NCI-H526 (cell line): ENCODE measurements around the gene ACACB.

ENCODE experiments used
- DNase-seq, 2 experiments: peaks; one replicate each; lab custom pipeline; 2025; lab: John Stamatoyannopoulos, UW

ACACB gene

DNA sequence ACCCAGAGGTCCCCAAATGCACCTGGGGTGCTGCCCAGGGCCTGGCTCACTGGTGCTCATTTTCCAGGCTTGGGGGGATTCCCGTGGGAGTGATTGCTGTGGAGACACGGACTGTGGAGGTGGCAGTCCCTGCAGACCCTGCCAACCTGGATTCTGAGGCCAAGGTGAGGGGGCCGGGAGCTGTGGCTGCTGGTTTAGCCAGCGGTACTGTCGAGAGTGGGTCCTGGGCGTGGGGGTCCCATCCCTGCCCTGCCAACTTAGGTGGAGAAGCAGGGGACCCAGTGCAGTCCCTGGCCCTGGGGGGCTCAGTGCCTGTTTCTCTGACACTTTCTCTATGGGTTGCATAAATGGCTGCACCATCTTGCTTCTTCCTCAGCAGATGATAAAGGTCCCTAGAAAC, 141.8 kb downstream of the ACACB start:
- DNase-seq = no peak

DNA sequence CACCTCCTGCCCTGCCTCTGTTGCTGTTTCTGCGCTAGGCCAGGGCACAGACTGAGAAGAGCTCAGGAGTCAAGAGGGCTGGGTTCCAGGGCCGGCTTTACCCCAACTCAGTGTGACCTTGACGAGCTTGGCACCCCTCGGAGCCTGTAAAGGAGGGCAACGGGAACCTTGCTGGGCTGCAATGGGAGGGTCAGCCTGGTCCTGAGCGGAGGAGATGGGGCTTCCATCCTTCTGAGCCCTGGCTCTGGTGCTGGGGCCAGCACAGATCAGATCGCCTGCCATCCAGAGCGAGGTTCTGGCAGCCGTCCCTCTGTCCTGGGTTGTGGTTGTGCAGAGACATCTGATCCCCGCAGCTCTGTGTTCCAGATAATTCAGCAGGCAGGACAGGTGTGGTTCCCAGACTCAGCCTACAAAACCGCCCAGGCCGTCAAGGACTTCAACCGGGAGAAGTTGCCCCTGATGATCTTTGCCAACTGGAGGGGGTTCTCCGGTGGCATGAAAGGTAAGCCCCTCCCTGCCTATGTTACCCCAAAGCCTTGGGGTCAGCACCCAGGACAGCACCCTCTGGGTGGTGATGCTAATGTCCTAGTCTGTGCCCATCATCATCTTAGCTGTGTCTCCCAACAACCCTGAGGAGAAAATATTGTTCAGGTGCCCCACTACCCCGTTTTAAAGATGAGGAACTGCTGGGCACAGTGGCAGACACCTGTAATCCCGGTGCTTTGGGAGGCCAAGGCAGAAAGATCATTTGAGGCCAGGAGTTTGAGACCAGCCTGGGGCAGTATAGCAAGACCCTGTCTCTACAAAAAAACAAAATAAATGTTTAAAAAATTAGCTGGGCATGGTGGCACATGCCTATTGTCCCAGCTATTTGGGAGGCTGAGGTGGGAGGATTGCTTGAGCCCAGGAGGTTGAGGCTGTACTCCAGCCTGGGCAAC, 142.5 kb downstream of the ACACB start:
- no peak for DNase-seq

GRCh38 chr12:109259545-109259895, 143.1 kb downstream of the ACACB start:
- no peak for DNase-seq

DNA sequence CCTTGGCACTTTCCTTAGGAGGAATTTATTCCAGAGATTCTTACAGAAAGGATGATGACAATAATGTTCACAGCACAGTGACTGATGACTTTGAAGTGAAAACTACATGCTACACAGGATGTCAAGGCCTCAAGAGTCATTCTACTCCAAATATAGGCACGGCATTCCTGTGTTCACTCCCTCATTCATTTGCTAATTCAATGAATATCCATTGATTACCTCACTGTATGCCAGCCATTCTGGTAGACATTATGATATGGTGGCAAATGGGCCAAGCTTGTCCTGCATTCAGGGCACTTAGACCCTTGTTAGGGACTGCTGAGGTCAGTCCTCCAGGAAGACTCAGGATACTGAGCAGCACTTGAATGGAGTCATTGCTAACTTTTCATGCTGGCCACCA, 144.7 kb downstream of the ACACB start:
- DNase-seq = no peak

DNA sequence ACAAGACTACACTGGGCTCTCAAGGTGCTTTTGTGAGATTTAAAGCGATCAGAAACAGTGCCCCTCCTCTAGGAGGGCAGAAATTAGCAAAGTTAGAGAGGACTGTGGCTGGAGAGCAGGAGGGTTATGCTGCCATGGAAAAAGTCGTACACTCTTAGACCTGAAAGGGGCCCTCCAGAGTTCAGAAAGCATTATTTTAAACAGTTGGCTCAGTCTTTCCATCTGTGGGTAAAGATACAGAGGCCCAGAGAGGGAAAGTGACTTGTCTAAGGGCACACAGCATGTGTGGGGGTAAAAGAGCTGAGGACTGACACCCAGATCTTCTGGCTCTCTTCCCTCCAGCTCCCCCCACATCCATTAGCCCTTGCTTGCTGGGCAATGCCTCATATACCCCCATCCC, 145.6 kb downstream of the ACACB start:
- DNase-seq = no peak

DNA sequence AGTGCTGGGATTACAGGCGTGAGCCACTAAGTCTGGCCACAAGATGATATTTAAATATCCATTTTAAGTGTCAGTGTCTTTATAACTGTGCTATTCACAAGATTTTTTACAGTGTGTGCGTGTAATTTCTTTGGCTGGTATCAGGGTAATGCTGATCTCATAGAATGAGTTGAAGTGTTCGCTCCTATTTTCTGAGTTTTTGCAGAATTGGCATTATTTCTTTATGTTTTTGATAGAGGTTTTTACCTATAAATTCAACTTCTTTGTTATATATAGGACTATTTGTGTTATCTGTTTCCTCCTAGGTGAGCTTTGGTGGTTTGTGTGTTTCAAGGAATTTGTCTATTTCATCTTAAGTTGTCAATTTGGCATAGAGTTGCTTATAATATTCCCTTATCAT, 147.1 kb downstream of the ACACB start:
- no peak for DNase-seq

DNA sequence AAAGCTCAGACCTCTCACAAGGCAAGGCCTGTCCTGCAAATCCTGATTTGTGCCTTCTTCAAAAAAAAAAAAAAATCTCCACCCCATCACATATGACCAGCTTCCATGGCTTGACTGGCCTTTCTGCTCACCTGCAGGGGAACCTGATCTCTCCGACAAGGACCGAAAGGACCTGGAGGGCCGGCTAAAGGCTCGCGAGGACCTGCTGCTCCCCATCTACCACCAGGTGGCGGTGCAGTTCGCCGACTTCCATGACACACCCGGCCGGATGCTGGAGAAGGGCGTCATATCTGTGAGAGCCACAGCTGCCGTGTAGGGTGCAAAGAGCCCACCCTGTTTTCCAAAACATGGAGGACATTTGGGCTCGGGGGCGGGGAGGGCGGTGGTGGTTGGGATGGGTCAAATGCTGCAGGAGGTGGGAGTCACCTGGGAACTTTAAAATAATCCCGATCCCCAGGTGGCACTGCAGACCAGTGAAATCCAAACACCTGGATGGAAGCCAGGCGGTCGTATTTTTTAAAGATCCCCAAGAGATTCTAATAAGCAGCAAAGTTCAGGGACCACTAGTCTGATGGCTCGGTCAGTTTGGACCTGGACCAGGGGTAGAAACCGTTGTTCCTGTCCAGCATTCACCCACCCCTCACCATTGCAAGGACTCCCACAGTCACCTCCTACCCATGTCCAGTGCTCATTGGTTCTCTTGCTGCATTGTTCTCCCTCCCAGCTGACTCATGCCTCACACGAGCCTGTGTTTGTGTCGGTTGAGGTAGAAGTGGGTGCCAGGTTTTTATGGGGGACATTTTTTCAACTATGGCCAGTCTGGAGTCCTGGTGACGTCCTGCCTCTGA, 147.9 kb downstream of the ACACB start:
- peak; percentile 71 to 93 for DNase-seq

- no peak for DNase-seq
Observed at GRCh38 chr12:109264943-109265650, 148.7 kb downstream of the ACACB start.

DNA sequence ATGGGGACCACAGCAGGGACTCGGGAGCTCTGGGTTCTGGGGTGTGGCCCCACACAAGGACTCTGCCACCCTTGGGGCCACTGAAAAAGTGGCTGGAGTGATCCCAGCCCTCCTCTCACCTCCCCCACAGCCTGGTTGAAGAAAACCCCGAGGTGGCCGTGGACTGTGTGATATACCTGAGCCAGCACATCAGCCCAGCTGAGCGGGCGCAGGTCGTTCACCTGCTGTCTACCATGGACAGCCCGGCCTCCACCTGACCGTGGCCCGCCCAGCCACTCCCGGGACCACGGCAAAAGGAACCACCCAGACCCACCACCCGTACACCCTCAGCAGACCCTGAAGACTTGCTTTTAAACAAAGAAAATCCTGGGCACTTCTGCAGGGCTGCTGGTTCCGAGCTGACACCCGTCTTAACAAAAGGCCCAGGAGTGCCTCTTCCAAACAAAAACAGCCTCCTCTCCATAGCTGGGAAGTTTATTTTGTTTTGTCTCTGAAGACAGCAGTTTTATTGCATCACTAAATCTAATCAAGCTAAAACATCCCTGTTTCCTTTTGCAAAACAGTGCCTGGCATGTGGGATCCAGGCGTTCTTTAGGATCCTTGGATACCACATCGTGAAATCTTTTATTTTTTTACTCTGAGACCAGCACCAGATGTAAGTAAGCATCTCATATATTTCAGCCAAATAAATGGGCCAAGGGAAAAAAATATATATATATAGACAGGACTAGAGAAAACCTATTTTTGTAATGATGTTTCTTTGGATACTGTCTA, 149.9 kb downstream of the ACACB start:
- no peak for DNase-seq

DNA sequence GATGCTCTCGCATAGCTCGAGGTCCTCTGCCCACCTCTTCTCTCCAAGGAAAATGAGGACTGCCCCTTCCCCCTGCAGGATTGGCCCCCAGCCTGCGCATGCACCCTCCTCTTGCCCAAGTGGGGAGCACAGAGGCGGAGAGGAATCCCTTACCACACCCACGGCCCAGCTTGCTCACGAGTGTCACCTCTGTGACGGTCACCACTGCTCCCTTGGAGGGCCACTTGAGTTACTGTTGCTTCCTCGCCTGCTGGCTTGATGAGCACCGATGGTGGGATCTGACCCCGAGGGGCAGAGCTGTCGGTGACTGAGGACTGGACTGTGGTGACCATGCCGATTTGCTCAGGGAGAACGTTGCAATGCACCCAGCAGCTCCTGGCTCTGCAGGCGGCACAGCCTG, 151.0 kb downstream of the ACACB start:
- no peak for DNase-seq

- no peak for DNase-seq
Observed at GRCh38 chr12:109268896-109269295, 152.5 kb downstream of the ACACB start.

DNA sequence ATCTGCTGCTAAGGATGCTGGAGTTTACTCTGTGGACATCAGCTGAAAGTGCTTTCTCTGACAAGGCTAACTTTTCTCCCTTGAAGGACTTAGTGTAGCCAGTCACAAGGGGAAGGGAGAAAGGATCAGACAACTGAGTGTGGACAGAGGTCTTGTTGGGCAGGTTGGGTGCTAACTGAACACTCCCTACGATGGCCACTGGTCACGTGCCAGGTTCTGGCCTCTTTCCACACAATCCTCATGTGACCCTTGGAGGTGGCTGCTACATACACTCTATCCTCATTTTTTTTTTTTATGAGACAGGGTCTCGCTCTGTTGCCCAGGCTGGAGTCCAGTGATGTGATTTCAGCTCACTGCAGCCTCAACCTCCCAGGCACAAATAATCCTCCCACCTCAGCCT, 153.0 kb downstream of the ACACB start:
- DNase-seq = no peak

DNA sequence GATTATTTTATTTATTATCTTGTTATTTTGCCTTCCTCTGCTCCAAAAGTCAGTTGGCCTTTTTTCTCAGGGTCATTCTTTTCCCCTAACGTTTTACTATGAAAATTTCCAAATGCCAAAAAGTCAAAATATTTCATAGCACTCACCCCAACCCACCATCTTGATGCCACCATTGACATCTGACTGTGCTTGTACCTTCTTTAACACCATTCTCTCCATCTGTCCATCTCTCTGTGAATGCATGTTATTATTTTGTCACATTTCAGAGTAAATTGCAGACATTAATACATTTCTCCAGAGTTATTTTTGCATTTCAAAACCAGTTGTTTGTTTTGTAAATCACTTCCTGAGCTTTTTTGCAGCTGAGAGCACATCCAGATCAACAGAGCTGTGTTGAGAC, 154.1 kb downstream of the ACACB start:
- DNase-seq = no peak

- DNase-seq = no peak
Observed at GRCh38 chr12:109271418-109271817, 155.0 kb downstream of the ACACB start.

- peak in 1 of 2 experiments; percentile 71 for DNase-seq
Observed at GRCh38 chr12:109273354-109273753, 157.0 kb downstream of the ACACB start.

DNA sequence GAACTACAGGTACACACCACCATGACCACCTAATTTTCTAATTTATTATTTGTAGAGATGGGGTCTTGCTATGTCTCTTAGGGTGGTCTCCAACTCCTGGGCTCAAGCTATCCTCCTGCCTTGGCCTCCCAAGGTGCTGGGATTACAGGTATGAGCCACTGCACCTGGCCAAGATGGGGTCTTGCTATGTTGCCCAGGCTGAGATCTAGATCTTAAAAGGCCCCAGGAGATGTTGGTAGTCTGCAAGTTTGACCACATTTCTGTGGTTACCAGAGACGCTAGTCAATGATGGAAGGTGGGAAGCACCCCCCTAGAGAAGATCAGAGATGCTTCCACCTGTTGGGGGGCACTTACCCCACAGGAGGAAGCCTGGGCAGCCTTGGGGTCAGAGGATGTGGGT, 158.0 kb downstream of the ACACB start:
- no peak for DNase-seq

GRCh38 chr12:109275173-109275572, 158.8 kb downstream of the ACACB start:
- DNase-seq = no peak

GRCh38 chr12:109276160-109276559, 159.8 kb downstream of the ACACB start:
- no peak for DNase-seq

- no peak for DNase-seq
Observed at GRCh38 chr12:109277255-109277898, 161.0 kb downstream of the ACACB start.

- DNase-seq = no peak
Observed at GRCh38 chr12:109277899-109278762, 161.7 kb downstream of the ACACB start.
